GM19240 (cell line): Measurements from ENCODE around the gene OR13G1.
"Not testable (repeated sequence)": the region's sequence is repeated elsewhere in the genome, so short reads cannot be mapped to it uniquely, and the experiment has no call there.

Source experiments
- DNase-seq: peaks from one replicate; pipeline ENCODE4 v3.0.0; 2011; ENCODE audit warnings: low spot score; ENCODE audit not compliant: insufficient read length

Gene OR13G1, protein sequence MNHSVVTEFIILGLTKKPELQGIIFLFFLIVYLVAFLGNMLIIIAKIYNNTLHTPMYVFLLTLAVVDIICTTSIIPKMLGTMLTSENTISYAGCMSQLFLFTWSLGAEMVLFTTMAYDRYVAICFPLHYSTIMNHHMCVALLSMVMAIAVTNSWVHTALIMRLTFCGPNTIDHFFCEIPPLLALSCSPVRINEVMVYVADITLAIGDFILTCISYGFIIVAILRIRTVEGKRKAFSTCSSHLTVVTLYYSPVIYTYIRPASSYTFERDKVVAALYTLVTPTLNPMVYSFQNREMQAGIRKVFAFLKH

GRCh38 chr1:247679639-247680038, at the start of gene OR13G1:
Gene OR13G1 (minus strand): TSS chr1:247679739. CDS start chr1:247673041, 6,698 bp downstream.
- DNase-seq, result no peak

GRCh38 chr1:247721222-247721621, 41.7 kb upstream of the OR13G1 start:
- no peak for DNase-seq

- DNase-seq, result no peak
Measured at GRCh38 chr1:247716546-247716945, 37.0 kb upstream of the OR13G1 start, which contains the start of gene OR6F1. Gene OR6F1 (minus strand): TSS chr1:247716646. CDS start chr1:247712755, 3,891 bp downstream.

DNA sequence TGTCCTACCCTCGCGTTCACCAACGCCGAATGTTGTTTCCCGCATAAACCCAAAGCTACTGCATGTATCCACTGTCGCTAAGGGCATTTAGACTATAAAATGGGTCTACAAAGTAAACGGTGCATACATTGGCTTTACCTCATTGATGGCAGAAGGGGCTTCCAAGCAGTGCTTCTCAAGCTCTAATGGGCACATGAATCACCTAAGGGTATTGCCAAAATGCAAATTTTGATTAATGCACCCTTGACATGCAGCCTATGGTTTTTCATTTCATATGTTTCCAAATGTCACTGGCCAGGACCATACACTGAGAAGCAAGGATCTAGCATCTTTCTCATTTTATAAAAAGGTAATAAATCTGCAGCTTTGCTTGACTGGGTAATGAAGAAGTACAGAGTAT, 34.2 kb upstream of the OR13G1 start:
- no peak for DNase-seq

- not testable (repeated sequence) for DNase-seq
Measured at GRCh38 chr1:247710681-247711080, 31.1 kb upstream of the OR13G1 start.

GRCh38 chr1:247701338-247701737, 21.8 kb upstream of the OR13G1 start:
- no peak for DNase-seq

- peak; percentile 3 for DNase-seq
Measured at GRCh38 chr1:247681288-247681897, 1.9 kb upstream of the OR13G1 start.

- no peak for DNase-seq
Measured at GRCh38 chr1:247680171-247680570, 632 bp upstream of the OR13G1 start.

DNA sequence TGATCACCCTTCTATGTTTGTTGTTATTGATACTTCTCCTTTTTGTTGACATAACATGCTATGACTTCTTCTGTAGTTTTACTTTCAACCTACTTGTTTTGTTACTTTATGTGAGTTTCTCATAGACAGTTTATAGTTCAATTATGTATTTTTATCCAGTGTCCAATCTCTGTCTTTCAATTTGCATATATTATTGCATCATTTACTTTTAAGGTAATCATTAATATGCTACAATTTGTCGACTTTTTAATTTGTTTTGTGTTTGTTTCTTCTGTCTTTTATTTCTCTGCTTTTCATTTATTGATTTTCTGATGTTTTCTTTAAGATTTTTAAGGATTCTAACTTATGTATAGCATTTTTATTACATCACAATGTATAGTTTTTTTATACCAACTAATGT, 10.3 kb downstream of the OR13G1 start:
- no peak for DNase-seq

DNA sequence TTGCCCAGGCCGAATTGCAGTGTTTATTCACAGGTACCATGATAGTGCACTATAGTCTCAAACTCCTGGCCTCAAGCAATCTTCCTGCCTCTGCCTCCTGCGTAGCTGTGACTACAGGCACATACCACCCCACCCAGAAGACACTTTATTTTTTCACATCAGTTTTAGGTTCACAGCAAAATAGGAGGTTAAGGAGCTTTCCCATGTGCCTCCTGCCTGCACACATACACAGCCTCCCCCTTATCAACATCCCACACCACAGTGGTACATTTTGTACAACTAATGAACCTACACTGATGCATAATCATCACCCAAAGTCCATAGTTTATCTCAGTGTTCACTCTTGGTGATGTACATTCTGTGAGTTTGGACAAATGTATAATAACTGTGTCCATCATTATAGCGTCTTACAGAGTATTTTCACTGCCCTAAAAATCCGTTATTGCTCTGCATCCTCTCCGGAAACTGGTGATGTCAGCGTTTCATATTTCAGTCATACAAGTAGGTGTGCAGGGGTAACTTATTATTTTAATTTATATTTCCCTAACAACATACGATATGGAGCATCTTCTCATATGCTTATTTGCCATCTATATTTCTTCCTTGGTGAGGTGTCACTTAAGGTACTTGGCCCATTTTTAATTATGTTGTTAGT, 23.2 kb downstream of the OR13G1 start:
- no peak for DNase-seq

DNA sequence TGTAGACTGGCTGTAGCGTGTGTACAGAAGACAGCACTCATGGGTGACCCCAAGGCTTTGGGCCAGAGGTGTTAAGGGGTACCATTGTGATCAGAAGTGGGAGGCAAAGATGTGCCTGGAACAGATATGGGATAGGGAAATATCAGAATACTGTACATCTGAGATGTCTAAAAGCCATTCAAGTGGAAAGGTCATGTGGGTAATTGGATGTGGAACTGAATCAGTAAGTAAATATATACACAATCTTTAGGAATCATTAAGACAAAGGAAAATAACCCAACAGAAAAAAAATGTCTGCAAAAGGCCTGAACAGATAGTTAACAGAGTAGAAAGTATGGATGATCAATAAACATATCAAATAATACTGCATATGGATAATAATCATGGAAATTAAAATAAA, 26.5 kb downstream of the OR13G1 start:
- no peak for DNase-seq

DNA sequence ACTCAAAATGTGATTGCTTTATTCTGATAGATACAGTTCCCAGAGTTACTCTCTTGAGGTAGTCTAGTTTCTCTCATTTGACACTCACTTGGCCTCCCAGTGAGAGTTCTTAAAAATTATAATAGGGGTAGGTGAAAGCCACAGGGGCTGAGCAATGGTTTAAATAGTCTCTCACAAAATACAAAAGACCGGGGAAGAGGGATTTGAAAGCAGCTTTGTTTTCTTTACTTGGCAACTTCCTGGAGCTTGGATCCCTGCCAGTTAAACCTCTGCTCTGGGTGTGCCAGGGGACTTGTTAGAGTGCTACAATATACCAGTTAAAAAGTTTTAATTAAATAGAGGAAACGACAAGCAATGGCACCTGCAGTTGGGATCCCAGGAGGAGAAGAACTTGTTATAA, 31.7 kb downstream of the OR13G1 start:
- DNase-seq, result no peak

GRCh38 chr1:247646867-247647266, 32.7 kb downstream of the OR13G1 start:
- no peak for DNase-seq

GRCh38 chr1:247642742-247643141, 36.8 kb downstream of the OR13G1 start:
- no peak for DNase-seq

DNA sequence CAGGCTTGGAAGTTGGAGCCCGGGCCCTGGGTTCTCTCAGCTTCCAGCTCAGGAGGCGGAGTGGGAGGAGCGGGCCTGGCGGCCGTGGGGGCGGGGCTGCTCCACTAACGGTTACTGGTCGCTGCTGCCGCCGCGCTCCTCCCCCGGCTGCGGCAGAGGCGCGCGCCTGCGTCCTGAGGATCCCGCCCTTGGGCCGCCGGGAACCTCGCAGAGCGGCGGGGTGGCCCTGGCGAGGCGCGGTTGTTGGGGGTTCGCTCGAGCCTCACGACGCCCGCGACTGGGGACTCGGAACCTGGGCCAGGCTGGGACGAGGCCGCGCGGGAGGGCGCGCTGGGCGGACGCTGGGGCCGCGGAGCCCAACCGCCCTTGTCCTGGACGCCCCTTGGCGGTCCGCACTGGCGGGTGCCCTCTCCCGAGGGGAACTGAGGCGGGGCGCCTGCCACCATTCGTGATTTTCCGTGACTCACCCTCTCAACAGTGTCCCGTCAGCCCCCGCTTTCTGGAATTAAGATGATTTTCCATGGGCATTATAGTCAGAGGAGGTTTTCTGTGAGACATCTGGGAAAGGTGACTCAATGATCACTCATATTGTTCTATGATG, 40.1 kb downstream of the OR13G1 start:
- DNase-seq, result no peak

DNA sequence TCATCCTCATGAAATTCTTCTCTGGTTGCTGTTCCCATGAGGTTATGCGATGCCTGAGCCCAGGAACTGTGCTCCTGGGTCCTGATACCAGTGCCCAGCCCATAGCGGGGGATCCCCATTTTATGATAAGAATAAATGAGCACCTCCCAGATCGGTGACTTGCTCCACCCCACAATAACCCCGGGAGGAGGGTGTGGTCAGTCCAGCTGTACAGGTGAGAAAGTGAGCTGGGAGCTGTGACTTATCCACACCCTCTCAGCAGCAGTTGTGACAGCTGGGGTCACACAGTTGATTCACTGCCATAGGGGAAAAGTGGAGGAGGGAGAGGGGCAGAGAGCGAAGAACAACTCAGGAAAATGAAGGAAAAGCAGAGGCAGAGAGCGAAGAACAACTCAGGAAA, 40.8 kb downstream of the OR13G1 start:
- DNase-seq, result no peak

DNA sequence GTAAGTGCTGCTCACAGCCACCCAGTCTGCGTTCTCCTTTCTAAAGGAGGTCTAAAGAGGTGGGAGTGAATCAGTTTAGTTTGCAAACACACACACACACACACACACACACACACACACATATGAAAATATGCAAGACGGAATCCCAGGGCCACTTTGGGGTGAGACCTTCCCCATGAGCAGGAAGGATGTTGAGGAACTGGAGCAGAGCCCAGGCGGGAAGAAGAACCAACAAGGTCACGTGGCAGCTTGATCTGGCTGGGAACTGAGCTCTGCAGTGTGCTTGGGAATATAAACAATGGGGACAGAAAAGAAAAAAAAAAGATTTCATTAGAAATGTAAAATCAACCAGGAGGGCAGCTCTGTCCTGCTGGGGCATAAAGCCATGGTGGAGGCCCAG, 41.5 kb downstream of the OR13G1 start:
- no peak for DNase-seq

GRCh38 chr1:247627951-247628350, 51.6 kb downstream of the OR13G1 start:
- DNase-seq, result no peak
